ENCODE data around the gene GNG7. TPM values are rescaled to one million over a fixed set of nuclear protein-coding genes. Genes with fewer than 3 reads are reported as not detected.

The GNG7 gene
- total RNA-seq, 2 experiments from 2014 or later = 0.08 to 0.13 TPM

DNA sequence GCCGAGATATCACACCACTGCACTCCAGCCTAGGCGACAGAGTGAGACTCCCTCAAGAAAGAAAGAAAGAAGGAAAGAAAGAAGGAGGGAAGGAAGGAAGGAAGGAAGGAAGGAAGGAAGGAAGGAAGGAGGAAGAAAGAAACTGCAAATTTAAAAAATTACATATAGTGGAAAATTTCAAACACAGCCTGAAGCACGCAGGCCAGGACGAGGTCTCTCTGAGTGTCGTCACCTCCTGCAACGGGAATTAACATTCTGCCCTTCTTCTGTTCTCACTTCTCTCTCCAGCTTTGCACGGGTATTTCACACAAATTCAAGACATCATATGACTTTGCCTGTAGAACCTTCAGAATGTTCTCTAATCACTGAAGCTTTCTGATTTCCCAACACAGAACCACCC lies 108.2 kb downstream of the GNG7 start:
- H3K9me3 Mint-ChIP-seq (ENCODE audit: insufficient read depth) = no peaks in the 10 kb centered on the region
- no peak overlapping the region for H3K4me3 Mint-ChIP-seq
- DNase-seq (no peak), ATAC-seq (no peak)
- no peak overlapping the region for H3K27ac Mint-ChIP-seq
- H3K4me1 Mint-ChIP-seq (ENCODE audit: low read depth) = peaks cover 8% of the 10 kb centered on the region
- H3K27me3 Mint-ChIP-seq (ENCODE audit: low read depth) = peaks cover 17% of the 10 kb centered on the region
- no peaks in the 10 kb centered on the region for H3K36me3 Mint-ChIP-seq (ENCODE audit: low read depth)
- CTCF ChIA-PET = interaction anchor here (1.5 to 2.5 kb wide), 2 partner anchors 15 to 17 kb away, joined by 3 to 5 read pairs; no protein-coding TSS in a partner anchor
- POLR2A ChIA-PET = interaction anchor here (0.6 to 0.7 kb wide), 2 partner anchors 52 to 958 kb away, joined by 3 to 4 read pairs; no protein-coding TSS in a partner anchor

DNA sequence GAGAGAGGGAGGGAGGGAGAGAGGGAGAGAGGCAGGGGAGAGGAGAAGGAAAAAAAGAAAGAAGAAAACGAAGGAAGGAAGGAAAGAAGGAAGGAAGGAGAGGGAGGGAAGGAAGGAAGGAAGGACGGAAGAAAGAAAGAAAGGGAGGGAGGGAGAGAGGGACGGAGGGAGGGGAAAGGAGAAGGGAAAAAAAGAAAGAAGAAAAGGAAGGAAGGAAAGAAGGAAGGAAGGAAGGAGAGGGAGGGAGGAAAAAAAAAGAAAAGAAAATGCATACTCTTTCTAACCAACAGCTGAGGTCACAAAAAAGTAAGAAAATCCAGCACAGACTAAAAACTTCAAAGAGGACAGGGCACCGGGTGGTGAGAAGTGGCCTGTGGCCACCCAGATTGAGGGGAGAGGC lies 109.7 kb downstream of the GNG7 start:
- no peak overlapping the region for H3K4me3 Mint-ChIP-seq
- ATAC-seq = no peak
- H3K36me3 Mint-ChIP-seq (ENCODE audit: low read depth) = no peaks in the 10 kb centered on the region
- H3K27ac Mint-ChIP-seq = no peak overlapping the region
- no peaks in the 10 kb centered on the region for H3K9me3 Mint-ChIP-seq (ENCODE audit: insufficient read depth)
- DNase-seq = no peak
- ChIA-PET CTCF (no interaction called here), POLR2A (no interaction called here)
- peaks cover 17% of the 10 kb centered on the region for H3K27me3 Mint-ChIP-seq (ENCODE audit: low read depth)
- no peaks in the 10 kb centered on the region for H3K4me1 Mint-ChIP-seq (ENCODE audit: low read depth)

DNA sequence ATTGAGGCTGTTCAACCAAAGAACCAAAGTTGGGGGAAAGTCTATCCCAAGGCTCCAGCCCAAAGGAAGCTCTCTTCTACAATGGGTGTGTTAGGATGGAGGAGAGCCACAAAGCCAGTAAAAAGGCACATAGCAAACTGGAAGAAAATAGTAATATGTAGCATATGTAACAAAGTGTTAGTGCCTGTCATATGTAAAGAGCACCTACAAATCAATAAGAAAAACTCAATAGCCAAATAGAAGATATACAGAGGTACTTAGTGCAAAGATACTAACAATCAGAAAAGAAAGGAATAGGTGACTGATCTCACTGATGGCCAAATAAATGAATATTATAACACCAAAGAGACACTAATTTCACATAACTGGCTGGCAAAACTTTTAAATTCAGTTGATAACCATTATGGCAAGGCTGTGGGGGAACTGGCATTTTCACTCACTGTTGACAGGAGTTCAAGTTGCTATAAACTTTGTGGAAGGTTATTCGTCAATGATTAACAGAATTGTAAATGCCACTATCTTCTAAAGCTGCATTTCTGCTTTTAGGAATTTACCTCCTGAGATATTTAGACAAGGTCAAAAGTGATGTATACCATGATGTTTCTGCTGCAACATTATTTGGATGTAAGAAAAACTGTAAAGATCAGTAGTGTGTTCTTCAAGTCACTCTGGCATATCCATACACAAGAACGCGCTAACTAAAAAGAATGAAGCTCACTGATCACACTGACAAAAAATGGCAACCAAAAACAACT lies 110.8 kb downstream of the GNG7 start:
- peaks cover 17% of the 10 kb centered on the region for H3K27me3 Mint-ChIP-seq (ENCODE audit: low read depth)
- H3K9me3 Mint-ChIP-seq (ENCODE audit: insufficient read depth) = no peaks in the 10 kb centered on the region
- no peaks in the 10 kb centered on the region for H3K36me3 Mint-ChIP-seq (ENCODE audit: low read depth)
- ChIA-PET POLR2A (no interaction called here), CTCF (interaction anchor here (1.2 kb wide), 1 partner anchor 20 kb away, joined by 5 read pairs; no protein-coding TSS in a partner anchor)
- H3K4me3 Mint-ChIP-seq = no peak overlapping the region
- H3K27ac Mint-ChIP-seq = no peak overlapping the region
- no peaks in the 10 kb centered on the region for H3K4me1 Mint-ChIP-seq (ENCODE audit: low read depth)
- DNase-seq (no peak), ATAC-seq (no peak)

DNA sequence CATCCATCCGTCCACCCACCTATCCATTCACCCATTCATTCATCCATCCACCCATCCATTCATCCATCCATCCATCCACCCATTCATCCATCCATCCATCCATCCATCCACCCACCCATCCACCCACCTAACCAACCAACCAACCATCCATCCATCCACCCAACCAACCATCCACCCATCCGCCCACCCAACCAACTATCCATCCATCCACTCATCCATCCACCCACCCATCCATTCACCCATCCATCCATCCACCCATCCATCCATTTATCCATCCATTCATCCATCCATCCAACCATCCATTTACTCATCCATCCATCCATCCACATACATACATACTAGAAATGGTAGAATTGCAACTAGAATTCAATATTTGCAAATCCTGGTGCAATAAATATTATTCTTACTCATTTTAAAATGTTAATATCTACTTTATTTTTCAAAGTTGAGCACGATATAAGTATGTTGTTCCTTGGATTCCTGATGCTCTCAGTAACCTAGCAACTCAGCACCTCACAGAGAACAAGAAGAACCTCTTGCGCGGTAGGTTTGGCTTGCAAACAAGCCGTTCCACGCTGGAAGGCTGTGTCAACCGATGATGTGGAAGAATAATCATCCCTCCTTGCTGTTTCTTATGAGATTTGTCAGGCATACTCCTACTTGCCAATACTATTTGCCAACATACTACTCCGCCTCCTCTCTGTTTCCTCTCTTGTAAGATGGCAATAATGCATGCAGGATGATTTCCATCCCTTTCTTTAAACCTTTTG lies 111.7 kb downstream of the GNG7 start:
- no peaks in the 10 kb centered on the region for H3K9me3 Mint-ChIP-seq (ENCODE audit: insufficient read depth)
- POLR2A ChIA-PET = no interaction called here
- H3K27me3 Mint-ChIP-seq (ENCODE audit: low read depth) = peaks cover 17% of the 10 kb centered on the region
- H3K36me3 Mint-ChIP-seq (ENCODE audit: low read depth) = no peaks in the 10 kb centered on the region
- H3K4me3 Mint-ChIP-seq = no peak overlapping the region
- DNase-seq = no peak
- ATAC-seq = no peak
- no peak overlapping the region for H3K27ac Mint-ChIP-seq
- H3K4me1 Mint-ChIP-seq (ENCODE audit: low read depth) = no peaks in the 10 kb centered on the region
- CTCF ChIA-PET = no interaction called here

GRCh38 chr19:2589441-2589840 lies 113.1 kb downstream of the GNG7 start:
- ATAC-seq = no peak
- no peak for DNase-seq
- Mint-ChIP-seq H3K36me3 (ENCODE audit: low read depth) (no peaks in the 10 kb centered on the region), H3K27me3 (ENCODE audit: low read depth) (peaks cover 17% of the 10 kb centered on the region), H3K4me3 (no peak overlapping the region), H3K4me1 (ENCODE audit: low read depth) (no peaks in the 10 kb centered on the region), H3K27ac (no peak overlapping the region), H3K9me3 (ENCODE audit: insufficient read depth) (no peaks in the 10 kb centered on the region)
- CTCF ChIA-PET = no interaction called here
- POLR2A ChIA-PET = no interaction called here

DNA sequence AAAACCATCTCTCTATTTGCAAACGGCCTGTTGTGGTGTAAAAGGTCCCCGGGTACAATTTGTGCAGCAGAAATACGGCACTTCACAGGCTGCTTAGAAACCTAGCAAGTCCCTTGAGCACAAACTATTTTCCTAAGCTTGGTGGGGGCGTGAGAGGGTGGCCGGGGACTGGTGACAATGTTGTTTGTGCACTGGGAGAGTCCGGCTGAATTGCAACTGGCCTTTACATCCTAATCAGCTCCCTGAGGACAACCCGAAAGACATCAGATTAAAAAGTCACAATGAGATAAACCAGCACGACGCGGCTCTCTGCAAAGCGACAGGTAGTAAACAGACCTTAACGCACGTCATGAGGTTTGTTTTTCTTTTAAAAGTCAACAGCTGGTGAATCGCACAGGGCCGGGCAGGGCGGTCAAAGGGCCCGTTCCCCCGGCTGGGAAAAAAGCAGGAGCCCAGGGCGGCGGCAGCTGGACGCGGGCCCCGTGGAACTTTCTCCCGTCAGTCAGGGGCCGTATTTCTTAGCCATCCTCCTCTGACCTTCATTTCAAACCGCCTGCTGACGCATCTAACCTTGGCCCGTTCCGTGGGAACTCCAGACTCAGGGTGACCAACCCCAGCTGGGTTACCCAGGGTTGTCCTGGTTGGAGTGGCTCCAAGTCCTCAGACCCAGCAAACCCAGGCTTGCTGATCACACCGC lies 114.3 kb downstream of the GNG7 start:
- Mint-ChIP-seq H3K27ac (no peak overlapping the region), H3K4me1 (ENCODE audit: low read depth) (no peaks in the 10 kb centered on the region), H3K4me3 (no peak overlapping the region), H3K27me3 (ENCODE audit: low read depth) (peaks cover 20% of the 10 kb centered on the region), H3K9me3 (ENCODE audit: insufficient read depth) (peaks cover 9% of the 10 kb centered on the region), H3K36me3 (ENCODE audit: low read depth) (no peaks in the 10 kb centered on the region)
- CTCF ChIA-PET = no interaction called here
- POLR2A ChIA-PET = no interaction called here
- no peak for DNase-seq
- ATAC-seq = no peak

GRCh38 chr19:2587001-2587719 lies 115.3 kb downstream of the GNG7 start:
- POLR2A ChIA-PET = no interaction called here
- Mint-ChIP-seq H3K27ac (no peak overlapping the region), H3K4me3 (no peak overlapping the region), H3K36me3 (ENCODE audit: low read depth) (no peaks in the 10 kb centered on the region), H3K27me3 (ENCODE audit: low read depth) (peaks cover 16% of the 10 kb centered on the region), H3K4me1 (ENCODE audit: low read depth) (no peaks in the 10 kb centered on the region), H3K9me3 (ENCODE audit: insufficient read depth) (peaks cover 9% of the 10 kb centered on the region)
- ATAC-seq (no peak), DNase-seq (no peak)
- CTCF ChIA-PET = no interaction called here

DNA sequence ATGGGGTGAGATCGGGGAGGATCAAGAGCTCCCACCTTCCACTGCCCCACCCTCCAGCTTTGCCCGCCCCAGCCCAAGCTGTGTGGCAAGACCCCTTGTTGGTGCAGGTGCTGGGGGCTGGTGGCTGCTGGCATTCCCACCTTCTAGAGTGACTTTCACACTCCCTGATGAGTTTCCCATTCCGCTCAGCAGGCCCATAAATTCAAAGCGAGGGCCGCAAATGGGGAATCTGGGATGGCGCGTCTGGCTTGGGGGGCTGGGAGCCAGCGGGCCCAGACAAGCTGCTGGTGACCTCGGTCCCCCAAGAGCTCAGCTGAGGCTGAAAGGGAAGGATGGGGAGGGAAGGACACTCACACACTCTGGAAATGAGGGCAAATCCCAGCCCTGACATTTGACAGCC lies 116.3 kb downstream of the GNG7 start:
- Mint-ChIP-seq H3K4me1 (ENCODE audit: low read depth) (no peaks in the 10 kb centered on the region), H3K4me3 (no peak overlapping the region), H3K27ac (no peak overlapping the region), H3K36me3 (ENCODE audit: low read depth) (peaks cover 3% of the 10 kb centered on the region), H3K27me3 (ENCODE audit: low read depth) (peaks cover 12% of the 10 kb centered on the region), H3K9me3 (ENCODE audit: insufficient read depth) (peaks cover 14% of the 10 kb centered on the region)
- ChIA-PET POLR2A (no interaction called here), CTCF (no interaction called here)
- ATAC-seq (no peak), DNase-seq (no peak)

GRCh38 chr19:2584002-2584401 lies 118.5 kb downstream of the GNG7 start:
- POLR2A ChIA-PET = no interaction called here

GRCh38 chr19:2582984-2583956 lies 119.2 kb downstream of the GNG7 start:
- POLR2A ChIA-PET = no interaction called here
- H3K27me3 Mint-ChIP-seq (ENCODE audit: low read depth) = peaks cover 7% of the 10 kb centered on the region

More at GRCh38 chr19:2584002-2584401, 118.5 kb downstream of the GNG7 start:
- H3K4me3 Mint-ChIP-seq = no peak overlapping the region
- CTCF ChIA-PET = no interaction called here
- H3K4me1 Mint-ChIP-seq (ENCODE audit: low read depth) = peaks cover 3% of the 10 kb centered on the region
- DNase-seq (no peak), ATAC-seq (no peak)
- H3K9me3 Mint-ChIP-seq (ENCODE audit: insufficient read depth) = peaks cover 14% of the 10 kb centered on the region
- peaks cover 7% of the 10 kb centered on the region for H3K27me3 Mint-ChIP-seq (ENCODE audit: low read depth)
- no peak overlapping the region for H3K27ac Mint-ChIP-seq
- H3K36me3 Mint-ChIP-seq (ENCODE audit: low read depth) = peaks cover 3% of the 10 kb centered on the region

More at GRCh38 chr19:2582984-2583956, 119.2 kb downstream of the GNG7 start:
- ATAC-seq (no peak), DNase-seq (no peak)
- CTCF ChIA-PET = interaction anchor here (1.1 kb wide), 1 partner anchor 107 kb away, joined by 3 read pairs; the partner anchor contains the start of gene GADD45B
- peaks cover 10% of the 10 kb centered on the region for H3K4me1 Mint-ChIP-seq (ENCODE audit: low read depth)
- no peak overlapping the region for H3K4me3 Mint-ChIP-seq
- H3K27ac Mint-ChIP-seq = no peak overlapping the region
- peaks cover 3% of the 10 kb centered on the region for H3K36me3 Mint-ChIP-seq (ENCODE audit: low read depth)
- peaks cover 14% of the 10 kb centered on the region for H3K9me3 Mint-ChIP-seq (ENCODE audit: insufficient read depth)
